Activated CD4-positive, alpha-beta memory T cell treated with anti-CD3 and anti-CD28 coated beads, Interleukin-2, amount 10 ng/mL, durations not matched to agents 7 days and 5 days (primary cell): Measurements from ENCODE around the gene PRCD. TPM values are rescaled to one million over a fixed set of nuclear protein-coding genes. Genes with fewer than 3 reads are reported as not detected.
A peak's percentile ranks its signal among the peaks of the same experiment; 100 is the strongest.

ENCODE experiments used
- CTCF ChIA-PET: fragments of 350-600 bp; sonication (Branson Sonifier 250); formaldehyde crosslinking; loops from one replicate; lab custom pipeline; 2021; ENCODE audit warnings: antibody characterized with exemption, inconsistent platforms; lab: Charles Lee
- POLR2A ChIA-PET: fragments of 350-600 bp; sonication (Branson Sonifier 250); formaldehyde crosslinking; loops from one replicate; lab custom pipeline; 2021; ENCODE audit warnings: antibody characterized with exemption; lab: Charles Lee
- DNase-seq: peaks from one replicate; pipeline ENCODE4 v3.0.0-alpha.2; 2020
- H3K27ac Mint-ChIP-seq: one replicate; pipeline ENCODE4 v1.8.0; 2021; ENCODE audit warnings: mild to moderate bottlenecking, mixed read lengths
- H3K27me3 Mint-ChIP-seq: one replicate; pipeline ENCODE4 v1.8.0; 2021; ENCODE audit warnings: mixed read lengths
- H3K36me3 Mint-ChIP-seq: one replicate; pipeline ENCODE4 v1.8.0; 2021; ENCODE audit warnings: low read depth, mixed read lengths
- H3K4me1 Mint-ChIP-seq: one replicate; pipeline ENCODE4 v1.8.0; 2021; ENCODE audit warnings: mixed read lengths
- H3K4me3 Mint-ChIP-seq: one replicate; pipeline ENCODE4 v1.8.0; 2021; ENCODE audit warnings: mild to moderate bottlenecking, mixed read lengths
- H3K9me3 Mint-ChIP-seq: one replicate; pipeline ENCODE4 v1.8.0; 2021; ENCODE audit warnings: mixed read lengths
- total RNA-seq, 2 experiments: library from RNA; stranded (reverse); gene quantifications; one replicate each; pipeline ENCODE4 v1.2.3, GENCODE V29; 2021

Gene PRCD
- total RNA-seq, 2 experiments from 2014 or later = not detected

- CTCF ChIA-PET = interaction anchor here (0.8 to 2.2 kb wide), 9 partner anchors 10 to 135 kb away, joined by 3 to 19 read pairs (median 4); partner anchors contain the start of gene ST6GALNAC2
- Mint-ChIP-seq H3K4me1 (peaks cover 3% of the 10 kb centered on the region), H3K36me3 (no peaks in the 10 kb centered on the region), H3K4me3 (no peak overlapping the region), H3K27me3 (peaks cover 17% of the 10 kb centered on the region), H3K27ac (no peak overlapping the region), H3K9me3 (no peaks in the 10 kb centered on the region)
- no peak for DNase-seq
- POLR2A ChIA-PET = interaction anchor here (1.0 to 1.5 kb wide), 5 partner anchors 9 to 162 kb away, joined by 3 to 4 read pairs (median 4); partner anchors contain the start of gene SPHK1
These were observed 6.2 kb downstream of the PRCD start for GRCh38 chr17:76545918-76546555.

GRCh38 chr17:76546556-76547182 is 6.8 kb downstream of the PRCD start:
- peaks cover 6% of the 10 kb centered on the region for H3K4me1 Mint-ChIP-seq
- H3K4me3 Mint-ChIP-seq = no peak overlapping the region
- POLR2A ChIA-PET = interaction anchor here (1.0 to 1.5 kb wide), 5 partner anchors 11 to 162 kb away, joined by 3 to 4 read pairs (median 4); partner anchors contain the start of gene SPHK1
- H3K9me3 Mint-ChIP-seq = no peaks in the 10 kb centered on the region
- H3K27ac Mint-ChIP-seq = no peak overlapping the region
- no peaks in the 10 kb centered on the region for H3K36me3 Mint-ChIP-seq
- no peak for DNase-seq
- peaks cover 15% of the 10 kb centered on the region for H3K27me3 Mint-ChIP-seq
- CTCF ChIA-PET = interaction anchor here (0.6 to 2.2 kb wide), 10 partner anchors 10 to 87 kb away, joined by 3 to 19 read pairs (median 4); partner anchors contain the start of gene ST6GALNAC2

- no peaks in the 10 kb centered on the region for H3K36me3 Mint-ChIP-seq
- DNase-seq = peak; percentile 54
- peaks cover 10% of the 10 kb centered on the region for H3K27me3 Mint-ChIP-seq
- ChIA-PET CTCF (interaction anchor here (0.6 to 2.2 kb wide), 10 partner anchors 11 to 88 kb away, joined by 3 to 19 read pairs (median 4); partner anchors contain the start of gene ST6GALNAC2), POLR2A (interaction anchor here (1.0 to 1.3 kb wide), 4 partner anchors 11 to 32 kb away, joined by 3 to 4 read pairs (median 4); no protein-coding TSS in a partner anchor)
- H3K4me1 Mint-ChIP-seq = peaks cover 8% of the 10 kb centered on the region
- no peak overlapping the region for H3K4me3 Mint-ChIP-seq
- H3K9me3 Mint-ChIP-seq = no peaks in the 10 kb centered on the region
- no peak overlapping the region for H3K27ac Mint-ChIP-seq
These were observed 7.4 kb downstream of the PRCD start for GRCh38 chr17:76547183-76547641.

GRCh38 chr17:76547642-76548202 is 7.9 kb downstream of the PRCD start:
- Mint-ChIP-seq H3K4me3 (no peak overlapping the region), H3K9me3 (no peaks in the 10 kb centered on the region), H3K36me3 (no peaks in the 10 kb centered on the region), H3K27me3 (peaks cover 7% of the 10 kb centered on the region), H3K27ac (no peak overlapping the region), H3K4me1 (peaks cover 8% of the 10 kb centered on the region)
- DNase-seq = no peak
- CTCF ChIA-PET = interaction anchor here (0.8 to 2.6 kb wide), 6 partner anchors 10 to 88 kb away, joined by 3 to 19 read pairs (median 6); partner anchors contain the start of gene ST6GALNAC2
- POLR2A ChIA-PET = interaction anchor here (1.0 kb wide), 1 partner anchor 19 kb away, joined by 3 read pairs; no protein-coding TSS in a partner anchor

GRCh38 chr17:76548378-76549214 is 8.8 kb downstream of the PRCD start:
- peaks cover 6% of the 10 kb centered on the region for H3K27me3 Mint-ChIP-seq
- H3K27ac Mint-ChIP-seq = no peak overlapping the region
- H3K36me3 Mint-ChIP-seq = no peaks in the 10 kb centered on the region

GRCh38 chr17:76549215-76549518 is 9.3 kb downstream of the PRCD start:
- H3K4me3 Mint-ChIP-seq = no peak overlapping the region
- no peak for DNase-seq
- H3K27me3 Mint-ChIP-seq = peaks cover under 1% of the 10 kb centered on the region
- peaks cover 8% of the 10 kb centered on the region for H3K4me1 Mint-ChIP-seq
- CTCF ChIA-PET = interaction anchor here (0.7 to 2.8 kb wide), 4 partner anchors 9 to 88 kb away, joined by 3 to 9 read pairs (median 7); no protein-coding TSS in a partner anchor
- H3K27ac Mint-ChIP-seq = no peak overlapping the region
- H3K36me3 Mint-ChIP-seq = no peaks in the 10 kb centered on the region
- POLR2A ChIA-PET = interaction anchor here (0.9 to 1.0 kb wide), 2 partner anchors 9 to 12 kb away, joined by 3 read pairs; partner anchors contain the start of gene PRCD
- no peaks in the 10 kb centered on the region for H3K9me3 Mint-ChIP-seq

More at GRCh38 chr17:76548378-76549214, 8.8 kb downstream of the PRCD start:
- Mint-ChIP-seq H3K9me3 (no peaks in the 10 kb centered on the region), H3K4me3 (no peak overlapping the region), H3K4me1 (peaks cover 8% of the 10 kb centered on the region)
- CTCF ChIA-PET = interaction anchor here (0.7 to 2.8 kb wide), 4 partner anchors 9 to 88 kb away, joined by 3 to 9 read pairs (median 7); no protein-coding TSS in a partner anchor
- POLR2A ChIA-PET = interaction anchor here (0.9 to 1.0 kb wide), 2 partner anchors 9 to 12 kb away, joined by 3 read pairs; partner anchors contain the start of gene PRCD
- no peak for DNase-seq

GRCh38 chr17:76549539-76549938 is 9.7 kb downstream of the PRCD start:
- Mint-ChIP-seq H3K9me3 (no peaks in the 10 kb centered on the region), H3K4me1 (peaks cover 9% of the 10 kb centered on the region), H3K4me3 (no peak overlapping the region), H3K27ac (no peak overlapping the region), H3K27me3 (no peaks in the 10 kb centered on the region), H3K36me3 (no peaks in the 10 kb centered on the region)
- ChIA-PET POLR2A (interaction anchor here (0.9 to 1.0 kb wide), 2 partner anchors 10 to 13 kb away, joined by 3 read pairs; partner anchors contain the start of gene PRCD), CTCF (interaction anchor here (2.0 to 2.8 kb wide), 3 partner anchors 8 to 74 kb away, joined by 7 to 9 read pairs (median 7); no protein-coding TSS in a partner anchor)
- no peak for DNase-seq

GRCh38 chr17:76550712-76551615 is 11.1 kb downstream of the PRCD start:
- POLR2A ChIA-PET = interaction anchor here (0.6 kb wide), 1 partner anchor 73 kb away, joined by 3 read pairs; no protein-coding TSS in a partner anchor
- H3K27me3 Mint-ChIP-seq = no peaks in the 10 kb centered on the region
- no peak overlapping the region for H3K27ac Mint-ChIP-seq
- no peaks in the 10 kb centered on the region for H3K36me3 Mint-ChIP-seq
- H3K4me3 Mint-ChIP-seq = no peak overlapping the region
- peaks cover 15% of the 10 kb centered on the region for H3K4me1 Mint-ChIP-seq
- CTCF ChIA-PET = interaction anchor here (1.0 to 2.8 kb wide), 6 partner anchors 9 to 131 kb away, joined by 3 to 8 read pairs (median 7); no protein-coding TSS in a partner anchor
- no peaks in the 10 kb centered on the region for H3K9me3 Mint-ChIP-seq
- DNase-seq = no peak

GRCh38 chr17:76551685-76552084 is 11.8 kb downstream of the PRCD start:
- Mint-ChIP-seq H3K9me3 (no peaks in the 10 kb centered on the region), H3K4me1 (peaks cover 19% of the 10 kb centered on the region), H3K36me3 (no peaks in the 10 kb centered on the region), H3K4me3 (no peak overlapping the region), H3K27me3 (no peaks in the 10 kb centered on the region), H3K27ac (no peak overlapping the region)
- POLR2A ChIA-PET = interaction anchor here (0.6 kb wide), 1 partner anchor 72 kb away, joined by 3 read pairs; no protein-coding TSS in a partner anchor
- no peak for DNase-seq
- CTCF ChIA-PET = interaction anchor here (1.0 to 2.0 kb wide), 4 partner anchors 8 to 130 kb away, joined by 3 to 8 read pairs (median 7); no protein-coding TSS in a partner anchor

GRCh38 chr17:76553178-76553908 is 13.5 kb downstream of the PRCD start:
- POLR2A ChIA-PET = no interaction called here
- H3K36me3 Mint-ChIP-seq = peaks cover 7% of the 10 kb centered on the region

More at GRCh38 chr17:76553178-76553908, 13.5 kb downstream of the PRCD start:
- no peaks in the 10 kb centered on the region for H3K9me3 Mint-ChIP-seq
- DNase-seq = no peak
- CTCF ChIA-PET = no interaction called here
- no peak overlapping the region for H3K4me3 Mint-ChIP-seq
- peaks cover 31% of the 10 kb centered on the region for H3K4me1 Mint-ChIP-seq
- H3K27me3 Mint-ChIP-seq = no peaks in the 10 kb centered on the region
- H3K27ac Mint-ChIP-seq = no peak overlapping the region
